ENCODE results near the gene SLC44A2.

DNA sequence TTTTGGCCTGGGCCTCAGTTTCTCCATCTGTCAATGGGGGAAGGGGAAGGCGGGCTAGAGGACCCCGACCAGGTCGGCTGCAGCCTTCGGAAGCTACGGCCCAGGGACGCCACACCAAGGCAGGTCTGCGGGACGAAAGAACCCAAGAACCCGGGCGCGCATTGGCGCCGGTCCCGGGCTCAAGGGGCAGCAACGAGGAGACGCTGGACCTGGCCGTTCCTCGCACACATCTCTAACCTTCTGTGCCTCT, 28.1 kb downstream of the SLC44A2 start:
- TF ChIP-seq, protein P1, sequence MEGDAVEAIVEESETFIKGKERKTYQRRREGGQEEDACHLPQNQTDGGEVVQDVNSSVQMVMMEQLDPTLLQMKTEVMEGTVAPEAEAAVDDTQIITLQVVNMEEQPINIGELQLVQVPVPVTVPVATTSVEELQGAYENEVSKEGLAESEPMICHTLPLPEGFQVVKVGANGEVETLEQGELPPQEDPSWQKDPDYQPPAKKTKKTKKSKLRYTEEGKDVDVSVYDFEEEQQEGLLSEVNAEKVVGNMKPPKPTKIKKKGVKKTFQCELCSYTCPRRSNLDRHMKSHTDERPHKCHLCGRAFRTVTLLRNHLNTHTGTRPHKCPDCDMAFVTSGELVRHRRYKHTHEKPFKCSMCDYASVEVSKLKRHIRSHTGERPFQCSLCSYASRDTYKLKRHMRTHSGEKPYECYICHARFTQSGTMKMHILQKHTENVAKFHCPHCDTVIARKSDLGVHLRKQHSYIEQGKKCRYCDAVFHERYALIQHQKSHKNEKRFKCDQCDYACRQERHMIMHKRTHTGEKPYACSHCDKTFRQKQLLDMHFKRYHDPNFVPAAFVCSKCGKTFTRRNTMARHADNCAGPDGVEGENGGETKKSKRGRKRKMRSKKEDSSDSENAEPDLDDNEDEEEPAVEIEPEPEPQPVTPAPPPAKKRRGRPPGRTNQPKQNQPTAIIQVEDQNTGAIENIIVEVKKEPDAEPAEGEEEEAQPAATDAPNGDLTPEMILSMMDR (conservative IDR thresholded peaks at IDR 0.05), result no peak
- TF ChIP-seq ZFX (IDR thresholded peaks at IDR 0.05), result no peak

All from C4-2B (cell line).